ENCODE results near the gene SLC6A15. TPM values are rescaled to one million over a fixed set of nuclear protein-coding genes. Genes with fewer than 3 reads are reported as not detected.

The SLC6A15 gene
- total RNA-seq, 6 experiments from 2014 or later, result not detected

GRCh38 chr12:84889818-84890217 is 22.8 kb downstream of the SLC6A15 start:
- intact Hi-C loops (cut with DNase I), result loop anchor here (10.0 kb wide), 1 partner anchor 135 kb away; no protein-coding TSS in a partner anchor
- no peak overlapping the region for H3K4me3 ChIP-seq
- no peaks in the 10 kb centered on the region for H3K36me3 ChIP-seq
- no peak for ATAC-seq
- TF ChIP-seq POLR2A (IDR thresholded peaks at IDR 0.05) (no peak), CTCF (IDR thresholded peaks at IDR 0.05) (no peak)
- WGBS (ENCODE audit: insufficient coverage, low coverage, low lambda C conversion rate, missing lambda C conversion rate), result 30% methylated on average over 2 of the region's 2 CpGs
- no peak for DNase-seq
- no peaks in the 10 kb centered on the region for H3K9me3 ChIP-seq
- peaks cover 0 to 3% of the 10 kb centered on the region in 2 donors for H3K27me3 ChIP-seq
- no peaks in the 10 kb centered on the region for H3K4me1 ChIP-seq
- no peak overlapping the region for H3K27ac ChIP-seq

- peaks cover 0 to 3% of the 10 kb centered on the region in 2 donors for H3K27me3 ChIP-seq
- H3K4me3 ChIP-seq, result no peak overlapping the region
- no peaks in the 10 kb centered on the region for H3K36me3 ChIP-seq
- H3K4me1 ChIP-seq, result no peaks in the 10 kb centered on the region
- WGBS (ENCODE audit: insufficient coverage, low coverage, low lambda C conversion rate, missing lambda C conversion rate), result 68% methylated on average over 4 of the region's 5 CpGs
- TF ChIP-seq POLR2A (IDR thresholded peaks at IDR 0.05), result no peak
- TF ChIP-seq CTCF (IDR thresholded peaks at IDR 0.05), result no peak
- ATAC-seq (no peak), DNase-seq (no peak)
- no peak overlapping the region for H3K27ac ChIP-seq
- intact Hi-C loops (cut with DNase I), result loop anchor here (10.0 kb wide), 1 partner anchor 136 kb away; no protein-coding TSS in a partner anchor
- H3K9me3 ChIP-seq, result no peaks in the 10 kb centered on the region
These were observed 23.7 kb downstream of the SLC6A15 start for GRCh38 chr12:84888861-84889260.

GRCh38 chr12:84877340-84877739 is 35.3 kb downstream of the SLC6A15 start:
- DNase-seq (no peak), ATAC-seq (no peak)
- TF ChIP-seq CTCF (IDR thresholded peaks at IDR 0.05) (no peak), POLR2A (IDR thresholded peaks at IDR 0.05) (no peak)
- intact Hi-C loops (cut with DNase I), result no loop called here
- WGBS (ENCODE audit: insufficient coverage, low coverage, low lambda C conversion rate, missing lambda C conversion rate), result 27% methylated on average over 1 of the region's 2 CpGs
- Histone ChIP-seq H3K27ac (no peak overlapping the region), H3K27me3 (no peaks in the 10 kb centered on the region), H3K4me1 (no peaks in the 10 kb centered on the region), H3K9me3 (no peaks in the 10 kb centered on the region), H3K4me3 (no peak overlapping the region), H3K36me3 (no peaks in the 10 kb centered on the region)

GRCh38 chr12:84875241-84875640 is 37.4 kb downstream of the SLC6A15 start:
- Histone ChIP-seq H3K9me3 (no peaks in the 10 kb centered on the region), H3K4me1 (no peaks in the 10 kb centered on the region), H3K36me3 (no peaks in the 10 kb centered on the region), H3K27ac (no peak overlapping the region), H3K27me3 (no peaks in the 10 kb centered on the region), H3K4me3 (no peak overlapping the region)
- intact Hi-C loops (cut with DNase I), result no loop called here
- DNase-seq (no peak), ATAC-seq (no peak)
- 25% methylated on average over 4 of the region's 4 CpGs for WGBS (ENCODE audit: insufficient coverage, low coverage, low lambda C conversion rate, missing lambda C conversion rate)
- TF ChIP-seq CTCF (IDR thresholded peaks at IDR 0.05) (no peak), POLR2A (IDR thresholded peaks at IDR 0.05) (no peak)

GRCh38 chr12:84874825-84875139 is 37.8 kb downstream of the SLC6A15 start:
- Histone ChIP-seq H3K27ac (no peak overlapping the region), H3K36me3 (no peaks in the 10 kb centered on the region), H3K27me3 (no peaks in the 10 kb centered on the region), H3K4me1 (no peaks in the 10 kb centered on the region), H3K9me3 (no peaks in the 10 kb centered on the region), H3K4me3 (no peak overlapping the region)
- ATAC-seq (no peak), DNase-seq (no peak)
- TF ChIP-seq POLR2A (IDR thresholded peaks at IDR 0.05), result no peak
- TF ChIP-seq CTCF (IDR thresholded peaks at IDR 0.05), result no peak
- intact Hi-C loops (cut with DNase I), result no loop called here

Measured in right lobe of liver (tissue), 6 donors.